NCI-H2081 (cell line): ENCODE measurements around the gene HS6ST1.

ENCODE experiments used
- DNase-seq, 2 experiments: peaks; one replicate each; lab custom pipeline; 2025; lab: John Stamatoyannopoulos, UW

HS6ST1 gene

GRCh38 chr2:128310094-128310716 is 8.5 kb downstream of the HS6ST1 start:
- peak in 1 of 2 experiments; percentile 6 for DNase-seq

- peak; percentile 82 to 94 for DNase-seq
Measured at GRCh38 chr2:128309280-128310093, 9.2 kb downstream of the HS6ST1 start.

- no peak for DNase-seq
Measured at GRCh38 chr2:128308889-128309279, 9.8 kb downstream of the HS6ST1 start.

- DNase-seq, result no peak
Measured at GRCh38 chr2:128308284-128308731, 10.4 kb downstream of the HS6ST1 start.

GRCh38 chr2:128307595-128307994 is 11.1 kb downstream of the HS6ST1 start:
- DNase-seq, result no peak

- no peak for DNase-seq
Measured at GRCh38 chr2:128306931-128307460, 11.7 kb downstream of the HS6ST1 start.

- peak; percentile 66 to 86 for DNase-seq
Measured at GRCh38 chr2:128306081-128306930, 12.4 kb downstream of the HS6ST1 start.

- DNase-seq, result peak; percentile 73 to 90
Measured at GRCh38 chr2:128305555-128306080, 13.1 kb downstream of the HS6ST1 start.

- DNase-seq, result peak; percentile 71 to 76
Measured at GRCh38 chr2:128304715-128305554, 13.7 kb downstream of the HS6ST1 start.

GRCh38 chr2:128304330-128304714 is 14.3 kb downstream of the HS6ST1 start:
- DNase-seq, result no peak

- no peak for DNase-seq
Measured at GRCh38 chr2:128303911-128304310, 14.8 kb downstream of the HS6ST1 start.

- DNase-seq, result no peak
Measured at GRCh38 chr2:128303095-128303791, 15.4 kb downstream of the HS6ST1 start.

- DNase-seq, result no peak
Measured at GRCh38 chr2:128302744-128303067, 16.0 kb downstream of the HS6ST1 start.

GRCh38 chr2:128302011-128302743 is 16.5 kb downstream of the HS6ST1 start:
- DNase-seq, result no peak

- DNase-seq, result no peak
Measured at GRCh38 chr2:128301501-128301966, 17.1 kb downstream of the HS6ST1 start.

- DNase-seq, result no peak
Measured at GRCh38 chr2:128301021-128301420, 17.6 kb downstream of the HS6ST1 start.

GRCh38 chr2:128300151-128301020 is 18.3 kb downstream of the HS6ST1 start:
- no peak for DNase-seq

GRCh38 chr2:128299628-128300027 is 19.0 kb downstream of the HS6ST1 start:
- no peak for DNase-seq
